Dedifferentiated amniotic fluid mesenchymal stem cell (primary cell): ENCODE results near the gene HIRA.
"Not testable (repeated sequence)": the region's sequence is repeated elsewhere in the genome, so short reads cannot be mapped to it uniquely, and the experiment has no call there.

Experiments
- DNase-seq: peaks from one replicate; pipeline ENCODE4 v3.0.0-alpha.2; 2016; ENCODE audit errors: extremely low spot score

HIRA gene

DNA sequence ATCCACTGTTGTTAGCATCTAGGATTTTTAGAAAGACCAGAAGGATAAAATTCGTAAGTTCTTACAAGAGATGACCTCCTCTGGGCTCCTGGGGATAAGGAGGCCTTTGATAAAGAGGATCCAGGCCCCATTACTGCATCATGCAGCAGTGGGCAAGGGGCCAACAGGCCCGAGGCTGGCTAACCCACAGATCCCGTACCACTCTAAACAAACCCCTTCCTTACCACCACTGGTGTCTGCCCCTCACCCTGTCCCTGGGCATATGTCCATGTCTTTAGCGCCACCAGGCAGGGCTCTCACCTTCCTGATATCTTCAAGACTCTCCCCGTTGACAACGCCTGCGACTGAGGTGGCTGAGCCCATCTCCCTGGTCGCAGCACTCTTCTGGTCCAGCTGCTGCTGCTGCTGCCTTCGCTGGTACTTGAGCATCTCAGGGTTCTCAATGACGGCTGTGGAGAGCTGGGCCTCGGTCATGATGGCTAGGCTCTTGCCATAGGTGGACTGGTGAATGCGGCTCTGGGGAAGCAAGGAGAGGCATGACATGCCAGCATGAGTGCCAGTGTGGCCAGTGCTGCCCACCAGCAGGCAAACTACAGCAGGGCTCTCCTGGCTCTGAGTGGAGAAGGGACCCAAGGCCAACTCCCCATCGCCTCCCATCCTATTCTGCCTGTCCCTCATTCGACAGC, 46.2 kb downstream of the HIRA start:
- no peak for DNase-seq

DNA sequence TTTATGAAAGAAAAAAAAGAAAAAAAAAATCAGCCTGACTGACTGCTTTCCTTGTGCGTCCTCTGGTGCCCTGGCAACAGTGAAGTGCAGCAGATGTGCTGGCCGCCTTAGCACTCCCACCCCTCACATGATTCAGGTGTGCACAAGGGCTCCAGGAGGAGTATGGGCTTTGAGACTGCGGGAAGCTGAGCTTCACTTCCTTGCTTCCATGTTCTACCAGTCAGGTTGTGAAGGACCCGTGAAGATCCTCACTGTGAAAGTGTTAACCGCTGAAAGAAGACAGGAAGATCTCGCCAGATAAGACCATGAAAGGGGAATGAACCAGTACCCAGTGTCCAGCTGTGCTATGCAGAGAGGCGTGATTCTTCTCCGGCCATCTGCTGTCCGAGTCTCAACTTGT, 48.2 kb downstream of the HIRA start:
- DNase-seq = no peak

DNA sequence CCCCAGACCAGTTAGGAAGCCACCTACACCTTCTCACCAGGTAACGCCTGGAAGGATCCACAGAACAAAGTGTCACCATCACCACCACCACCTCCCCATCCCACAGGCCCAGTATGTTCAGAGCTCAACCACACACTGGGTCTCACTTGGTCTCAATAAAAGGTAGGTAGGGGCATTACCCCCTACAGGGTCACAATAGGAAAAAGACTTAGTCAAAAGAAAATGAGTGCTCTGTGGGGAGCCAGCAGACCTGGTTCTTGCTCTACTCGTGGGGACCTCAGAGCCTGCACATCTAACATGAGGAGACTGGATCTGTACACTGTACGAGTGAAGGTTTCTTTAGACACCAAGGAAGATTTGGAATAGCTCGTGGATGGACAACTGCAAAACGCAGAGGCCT, 49.3 kb downstream of the HIRA start:
- no peak for DNase-seq

DNA sequence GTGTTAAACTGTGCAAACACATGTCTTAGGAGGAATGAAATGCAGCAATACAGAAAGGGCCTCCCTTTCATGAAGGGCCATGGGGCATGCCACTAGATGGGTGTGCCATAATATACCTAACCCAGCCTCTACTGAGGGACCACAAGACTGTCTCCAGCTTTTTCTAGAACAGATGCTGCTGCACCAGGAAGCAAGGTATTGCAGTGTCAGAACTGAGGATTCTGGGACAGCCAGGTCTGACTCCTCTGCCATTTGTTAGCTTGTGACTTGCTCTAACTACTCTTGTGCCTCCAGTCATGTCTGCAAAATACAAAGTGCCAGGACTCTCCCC, 53.2 kb downstream of the HIRA start:
- DNase-seq = no peak

DNA sequence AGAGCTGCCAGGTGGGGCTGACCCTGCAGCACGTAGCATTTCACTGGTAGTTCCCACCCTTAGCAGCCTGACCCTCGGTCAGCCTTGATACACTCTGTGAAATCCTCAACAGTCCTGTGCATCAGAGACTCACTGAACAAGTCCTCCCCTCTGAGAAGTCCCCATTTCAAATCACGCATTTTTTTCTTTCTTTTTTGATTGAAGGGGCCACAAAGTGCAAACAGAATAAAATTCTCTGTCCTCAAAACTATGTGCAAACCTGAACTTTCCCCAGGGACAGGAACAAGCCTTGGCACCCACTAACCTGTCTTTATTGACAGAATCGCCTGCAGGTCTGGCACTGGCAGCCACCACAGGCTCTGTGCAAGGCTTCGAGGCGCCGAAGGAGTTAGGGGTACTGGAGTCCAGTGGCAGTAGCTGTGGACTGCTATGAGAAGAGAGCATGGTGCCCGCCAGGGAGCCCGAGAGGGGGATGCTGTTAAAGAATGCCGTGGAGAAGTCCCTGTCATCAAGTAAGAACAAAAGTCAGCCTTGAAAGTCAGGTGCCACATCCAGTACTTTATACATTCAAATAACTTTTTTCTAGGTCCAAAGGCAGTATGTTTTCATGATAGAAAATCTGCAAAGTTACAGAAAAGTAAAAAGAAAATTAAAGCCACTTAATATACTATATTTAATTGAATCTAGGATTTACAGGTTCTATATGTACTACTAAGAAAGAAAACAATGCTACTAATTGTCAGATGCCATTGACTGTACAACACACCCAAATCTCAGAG, 53.8 kb downstream of the HIRA start:
- DNase-seq = no peak

DNA sequence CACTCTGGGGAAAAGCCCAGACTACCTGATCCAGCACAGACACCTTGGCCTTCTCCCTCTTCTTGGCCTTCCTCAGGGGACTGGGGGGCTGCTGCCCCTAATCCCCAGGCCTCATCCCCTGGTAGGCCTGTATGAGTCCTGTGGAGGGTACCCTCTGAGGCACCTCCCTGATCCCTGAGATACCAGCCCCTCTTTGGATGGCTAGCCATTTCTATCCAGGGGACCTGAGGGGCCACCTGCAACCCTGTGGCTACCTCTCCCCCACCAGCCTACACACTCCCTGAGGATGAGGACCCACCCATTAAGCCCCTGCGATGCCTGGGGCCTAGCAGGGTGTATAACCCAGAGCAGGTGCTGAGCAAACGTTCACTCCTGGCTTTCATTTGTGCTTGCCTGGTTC, 54.6 kb downstream of the HIRA start:
- no peak for DNase-seq

DNA sequence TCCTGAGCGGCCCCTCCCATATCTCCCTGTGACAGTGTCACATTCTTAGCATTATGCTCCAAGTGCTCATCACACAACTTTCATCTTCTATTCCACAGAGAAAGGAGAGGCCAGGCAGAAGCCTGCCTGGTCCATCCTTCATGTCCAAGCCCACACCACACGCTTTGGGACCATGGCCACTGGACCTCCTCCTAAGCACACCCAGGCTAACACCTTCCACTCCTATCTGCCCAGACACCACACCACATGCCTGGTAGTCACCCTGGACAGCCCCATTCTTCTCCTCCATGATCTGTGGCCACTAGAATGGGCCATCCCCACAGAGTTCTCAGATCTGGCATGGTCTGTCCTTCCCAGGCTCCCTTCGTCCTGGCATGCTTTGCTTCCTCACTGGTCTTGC, 55.3 kb downstream of the HIRA start:
- DNase-seq = no peak

DNA sequence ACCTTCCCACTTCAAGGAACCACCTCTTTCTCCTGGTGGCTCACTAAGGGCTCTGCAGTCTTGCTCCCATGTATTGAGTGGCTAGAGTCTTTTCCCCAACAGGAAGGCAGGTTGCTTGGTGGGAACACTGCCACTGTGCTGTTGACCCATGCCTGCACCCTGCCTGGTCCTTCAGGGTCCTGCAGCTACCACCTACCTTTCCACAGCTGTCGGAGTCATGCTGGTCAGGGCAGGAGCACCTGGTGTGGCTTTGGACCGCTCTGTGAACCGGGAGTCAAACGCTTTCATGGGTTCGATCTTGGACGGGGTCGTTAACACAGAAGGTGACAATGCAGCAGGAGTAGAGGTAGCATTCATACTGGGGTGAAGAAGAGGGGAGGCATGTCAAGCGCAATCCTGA, 56.1 kb downstream of the HIRA start:
- no peak for DNase-seq

DNA sequence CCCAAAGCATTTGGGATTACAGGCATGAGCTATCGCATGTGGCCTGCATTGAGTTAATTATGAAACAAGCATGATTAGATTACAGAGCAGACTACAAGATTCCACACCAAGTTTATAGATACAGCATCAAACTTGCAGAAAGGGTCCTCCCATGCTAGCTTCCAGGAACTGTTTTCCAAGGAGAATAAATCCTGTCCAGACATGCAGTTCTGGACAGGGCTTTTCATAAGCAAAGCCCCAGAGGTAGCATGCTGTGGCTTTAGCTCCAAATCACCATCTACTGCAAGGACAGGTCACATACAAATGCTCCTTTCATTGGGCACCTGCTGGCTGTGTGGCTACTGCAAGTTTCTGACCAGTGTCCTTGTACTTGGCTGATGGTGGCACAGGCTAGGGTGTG, 57.1 kb downstream of the HIRA start:
- no peak for DNase-seq

DNA sequence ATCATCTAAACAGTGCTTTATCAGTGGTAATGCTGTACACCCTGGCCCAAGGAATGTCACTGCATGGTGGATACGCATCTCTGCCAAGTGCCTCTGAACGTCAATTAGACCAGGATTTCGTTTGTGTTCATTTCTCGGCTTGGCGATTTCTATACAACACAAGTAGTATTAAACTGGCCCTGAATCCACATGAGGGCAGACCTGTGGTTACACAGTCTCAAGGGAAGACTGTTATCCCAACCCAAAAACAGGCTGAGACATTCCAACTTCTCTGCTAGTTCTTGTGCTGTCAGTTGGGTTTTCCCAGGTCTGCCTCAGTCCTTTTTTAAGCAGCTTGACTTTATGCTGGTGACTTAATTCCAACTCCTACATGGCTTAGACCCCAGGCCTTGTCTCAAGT, 58.1 kb downstream of the HIRA start:
- no peak for DNase-seq

DNA sequence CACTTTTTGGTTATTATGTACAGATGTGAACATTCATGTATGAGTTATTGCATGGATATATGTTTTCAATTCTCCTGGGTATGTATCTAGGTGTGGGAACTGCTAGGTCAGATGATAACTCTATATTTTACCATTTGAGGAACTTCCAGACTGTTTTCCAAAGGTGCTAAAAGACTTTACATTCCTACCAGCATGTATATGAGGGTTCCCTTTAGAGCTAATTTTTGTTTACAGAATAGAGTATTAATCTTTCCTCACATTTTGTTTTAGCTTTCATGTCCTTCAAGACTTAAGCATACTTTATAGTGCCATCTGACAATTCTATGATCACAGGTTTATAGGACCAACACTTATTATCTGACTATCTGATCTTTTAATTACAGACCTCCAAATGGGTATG, 59.6 kb downstream of the HIRA start:
- no peak for DNase-seq

DNA sequence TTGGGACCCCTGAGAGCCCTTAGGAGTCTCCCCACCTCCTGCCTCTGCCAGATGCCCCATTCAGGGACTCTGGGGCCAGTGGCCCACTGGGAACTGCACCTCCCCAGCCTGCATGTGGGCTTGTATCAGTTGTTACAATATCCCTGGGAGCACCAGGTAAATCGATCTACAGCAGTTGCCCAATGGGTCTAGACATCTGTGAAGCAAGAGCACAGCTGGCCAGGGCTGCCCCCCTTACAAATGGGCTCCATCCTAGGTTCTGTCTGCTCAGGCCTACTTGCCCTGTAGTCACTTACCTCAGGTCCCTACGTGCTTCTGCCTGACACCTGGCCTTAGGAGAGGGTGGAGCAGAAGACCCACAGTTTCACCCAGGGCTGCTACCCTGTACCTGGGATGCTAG, 62.7 kb downstream of the HIRA start:
- no peak for DNase-seq

DNA sequence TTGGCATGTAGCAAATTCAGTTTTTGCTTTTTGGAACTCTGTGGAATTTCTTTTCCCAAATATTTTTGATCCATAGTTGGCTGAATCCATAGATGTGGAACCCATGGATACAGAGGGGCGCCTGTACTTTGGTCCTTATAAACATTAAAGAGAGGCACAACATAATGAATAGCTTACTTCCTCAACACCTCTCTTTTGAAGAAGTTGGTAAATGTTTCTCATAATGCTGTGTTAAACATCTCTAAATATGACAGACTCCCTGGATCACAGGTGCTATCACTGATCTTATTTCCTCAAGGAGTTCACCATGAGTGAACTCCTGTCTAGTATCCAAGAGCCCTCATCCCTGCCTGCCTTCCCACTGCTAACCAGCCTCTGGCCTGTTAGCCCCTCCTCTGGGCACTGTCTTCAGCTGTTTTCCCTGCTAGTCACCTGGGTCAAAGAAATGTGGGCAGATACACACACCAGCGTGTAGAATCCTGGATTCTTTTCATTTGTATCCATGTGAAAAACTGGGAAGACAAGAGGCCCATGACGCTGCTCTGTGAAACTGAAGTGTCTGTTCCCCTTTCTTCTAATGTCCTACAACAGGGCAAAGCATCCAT, 63.7 kb downstream of the HIRA start:
- no peak for DNase-seq

DNA sequence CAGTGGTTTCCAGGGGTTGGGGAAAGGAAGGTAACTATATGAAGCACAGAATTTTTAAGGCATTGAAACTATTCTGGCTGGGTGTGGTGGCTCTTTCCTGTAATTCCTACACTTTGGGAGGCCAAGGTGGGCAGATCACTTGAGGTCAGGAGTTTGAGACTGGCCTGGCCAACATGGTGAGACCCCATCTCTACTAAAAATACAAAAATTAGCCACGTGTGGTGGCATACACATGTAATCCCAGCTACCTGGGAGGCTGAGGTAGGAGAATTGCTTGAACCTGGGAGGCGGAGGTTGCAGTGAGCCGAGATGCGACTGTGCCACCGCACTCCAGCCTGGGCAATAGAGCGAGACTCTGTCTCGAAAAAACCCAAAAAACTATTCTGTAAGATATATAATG, 68.0 kb downstream of the HIRA start:
- DNase-seq = not testable (repeated sequence)

DNA sequence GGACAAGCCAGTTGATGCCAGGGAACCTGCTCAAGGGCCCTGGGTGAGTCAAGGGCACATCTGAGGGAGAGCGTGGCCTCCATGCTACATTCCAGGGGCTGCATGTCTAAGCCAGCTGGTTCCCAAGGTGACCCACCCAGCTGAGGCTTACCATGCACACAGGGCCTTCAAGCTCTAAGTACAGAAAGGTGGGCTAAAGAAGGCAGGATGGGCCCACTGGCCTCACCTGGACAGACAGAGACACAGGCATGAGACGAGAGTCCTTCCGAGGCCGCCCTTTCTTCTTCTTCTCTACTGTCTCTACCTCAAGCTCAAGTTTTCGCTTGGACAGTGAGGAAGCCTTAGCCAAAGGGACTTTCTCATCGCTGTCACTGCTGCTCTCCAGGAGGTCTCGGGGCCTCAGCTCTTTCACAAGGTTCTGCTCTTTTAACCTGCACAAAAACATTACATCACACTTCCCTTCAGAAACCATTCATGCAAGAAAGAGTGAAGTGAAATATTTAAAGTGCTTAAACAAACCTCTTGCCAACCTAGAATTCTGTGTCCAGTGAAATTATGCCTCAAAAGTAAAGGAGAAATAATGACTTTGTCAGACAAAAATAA, 69.9 kb downstream of the HIRA start:
- no peak for DNase-seq

DNA sequence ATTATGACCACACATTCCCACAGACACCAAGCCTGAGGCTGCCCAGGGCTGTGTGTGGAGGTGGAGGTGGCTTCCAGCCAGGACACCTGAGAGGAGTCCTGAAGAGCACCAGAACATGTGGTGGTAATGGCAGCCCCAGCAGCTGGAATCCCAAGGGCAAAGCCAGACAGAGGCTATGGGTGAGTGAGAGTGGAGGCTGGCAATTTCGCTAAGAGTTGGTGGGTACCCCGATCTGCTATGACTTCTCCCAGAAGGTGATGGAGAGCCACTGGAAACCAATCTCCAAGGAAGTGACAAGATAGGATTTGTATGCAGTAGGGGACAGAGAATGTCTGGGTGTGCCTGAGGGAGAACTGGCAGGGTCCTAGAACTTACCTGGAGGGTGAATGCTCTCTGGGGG, 70.7 kb downstream of the HIRA start:
- no peak for DNase-seq

DNA sequence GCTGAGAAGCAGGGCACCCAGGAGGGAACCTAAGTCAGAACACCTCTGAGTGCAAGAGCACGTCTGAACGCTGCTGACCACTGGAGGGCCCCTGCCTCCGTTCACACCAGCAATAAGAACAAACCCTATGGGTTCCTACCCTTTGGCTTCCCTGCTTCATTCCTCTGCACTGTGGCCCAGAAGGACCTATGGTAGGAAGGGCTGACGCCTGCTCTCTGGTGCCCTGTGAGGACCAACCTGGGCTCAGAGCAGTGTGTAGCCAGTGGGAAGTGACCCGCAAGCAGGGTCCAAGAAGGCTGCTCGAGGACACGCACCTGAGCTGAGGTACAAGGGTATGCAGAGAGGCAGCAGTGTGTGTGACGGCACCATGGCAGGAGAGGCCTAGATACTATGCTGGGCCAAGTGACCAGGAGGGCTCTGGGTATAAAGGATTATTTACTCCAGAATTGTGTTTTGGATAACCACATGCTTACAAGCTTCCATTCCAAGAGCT, 71.2 kb downstream of the HIRA start:
- DNase-seq = no peak

DNA sequence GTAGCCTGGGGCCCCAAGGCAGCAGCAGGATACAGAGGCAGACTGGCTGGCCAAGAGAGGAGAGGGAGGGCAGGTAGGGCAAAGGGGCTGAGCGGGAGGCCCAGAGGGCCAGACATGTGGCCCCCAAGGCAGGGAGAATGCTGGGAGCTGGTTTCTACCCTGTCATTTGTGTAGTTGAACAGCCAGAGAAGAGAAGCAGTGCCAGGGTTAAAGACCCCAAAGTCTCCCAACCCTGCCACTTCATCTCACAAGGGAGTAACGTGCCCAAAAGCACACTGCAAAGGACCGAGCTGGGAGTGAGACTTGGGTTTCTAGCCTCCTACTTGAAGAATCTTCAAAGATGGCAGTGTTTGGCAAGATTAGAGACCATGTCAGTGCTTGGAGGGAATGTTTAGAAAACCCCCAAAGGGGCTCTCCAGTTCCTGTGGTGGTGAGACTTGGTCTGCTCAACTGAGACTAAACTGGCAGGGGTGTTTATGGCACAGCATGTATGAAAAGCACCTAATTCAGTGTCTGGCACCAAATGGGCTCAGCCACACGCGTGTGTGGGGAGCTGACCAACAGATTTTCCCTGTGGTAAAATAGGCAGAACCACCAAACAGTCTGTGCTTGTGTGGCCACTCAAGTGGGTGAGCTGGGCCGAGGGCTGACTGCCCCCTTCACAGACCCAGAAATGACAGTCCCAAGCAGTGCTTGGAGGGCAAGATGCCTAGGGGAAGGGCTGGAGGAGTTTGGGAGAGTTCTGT, 71.8 kb downstream of the HIRA start:
- DNase-seq = no peak

DNA sequence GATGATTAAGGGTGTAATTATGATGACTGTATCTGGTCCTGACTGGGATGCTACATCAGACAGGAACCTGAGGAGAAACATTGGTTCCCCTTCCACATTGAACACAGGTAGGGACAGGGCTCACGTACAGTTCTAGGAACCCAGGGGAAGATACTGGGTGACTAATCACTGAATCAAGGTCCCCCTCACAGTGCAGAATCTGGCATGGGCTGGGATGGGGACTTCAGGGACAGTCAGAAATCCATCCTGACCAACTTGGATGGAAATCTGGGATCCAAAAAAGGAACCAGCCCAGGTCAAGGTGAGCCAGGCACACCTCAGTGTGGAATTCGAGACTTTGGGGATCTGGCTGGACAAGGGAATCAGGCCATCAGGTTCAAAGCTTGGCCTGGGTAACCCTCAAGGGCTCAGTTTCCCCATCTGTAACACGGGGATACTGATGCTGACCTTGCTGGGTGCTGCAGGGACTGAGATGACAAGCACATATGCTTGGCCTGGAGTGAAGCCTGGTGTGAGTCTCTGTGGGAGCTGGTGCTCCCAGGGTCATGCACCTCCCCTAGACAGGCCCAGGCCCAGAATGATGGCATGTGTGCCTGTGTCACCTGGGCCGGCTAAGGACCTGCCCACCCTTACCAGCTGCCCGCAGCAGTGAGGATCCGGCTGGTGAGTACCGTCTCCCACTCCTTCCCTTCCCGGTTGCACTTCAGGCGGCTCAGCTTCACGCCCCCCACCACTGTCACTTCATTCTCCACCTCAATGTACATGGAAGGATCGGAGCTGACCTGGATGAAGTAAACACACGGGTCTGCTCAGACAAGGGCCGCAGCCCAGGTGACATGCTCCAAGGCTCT, 72.6 kb downstream of the HIRA start:
- DNase-seq = no peak

DNA sequence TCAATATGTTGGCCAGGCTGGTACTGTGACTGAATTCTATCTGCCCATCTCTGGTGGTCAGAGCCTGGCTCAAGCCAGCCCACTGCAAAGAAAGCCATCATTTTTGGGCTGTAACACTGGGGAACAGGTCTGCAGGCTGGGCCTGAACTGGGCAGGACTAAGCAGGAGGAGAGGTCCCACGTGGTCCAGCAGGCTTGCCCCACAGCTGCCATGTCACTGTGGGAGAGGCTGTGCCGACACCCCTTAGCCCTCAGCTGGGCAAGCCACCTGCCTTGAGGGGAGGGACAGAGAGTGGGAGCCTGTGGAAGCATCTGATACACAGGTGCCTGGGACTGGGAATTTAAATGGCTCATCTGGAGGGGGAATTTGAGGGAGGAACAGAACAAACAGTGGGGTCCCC, 73.3 kb downstream of the HIRA start:
- DNase-seq = no peak
